SK-N-SH treated with all-trans-retinoic acid at 6 μM for 48 hours (cell line): ENCODE results near the gene G3BP2.

Experiments
- BACH2 ChIP-seq: fragments of 250-450 bp; sonication (Bioruptor Pico); IDR thresholded peaks from 2 replicates; pipeline ENCODE4 v1.9.0; 2021; ENCODE audit warnings: mild to moderate bottlenecking, borderline replicate concordance
- CSRNP3 ChIP-seq: fragments of 250-450 bp; sonication (Bioruptor Pico); IDR thresholded peaks from 2 replicates; pipeline ENCODE4 v1.5.1; 2021; ENCODE audit warnings: mild to moderate bottlenecking, moderate library complexity
- ESRRG ChIP-seq: fragments of 250-450 bp; sonication (Bioruptor Pico); IDR thresholded peaks from 2 replicates; pipeline ENCODE4 v1.6.1; 2021; ENCODE audit warnings: mild to moderate bottlenecking
- ISL1 ChIP-seq: fragments of 250-450 bp; sonication (Bioruptor Pico); IDR thresholded peaks from 2 replicates; pipeline ENCODE4 v2.1.2; 2022; ENCODE audit warnings: mild to moderate bottlenecking, moderate library complexity
- OSR1 ChIP-seq: fragments of 250-450 bp; sonication (Bioruptor Pico); IDR thresholded peaks from 2 replicates; pipeline ENCODE4 v1.8.0; 2022; ENCODE audit warnings: moderate library complexity, mild to moderate bottlenecking, inconsistent platforms
- POU6F1 ChIP-seq: fragments of 250-450 bp; sonication (Bioruptor Pico); IDR thresholded peaks from 2 replicates; pipeline ENCODE4 v1.8.0; 2021; ENCODE audit warnings: low read depth, mild to moderate bottlenecking, moderate library complexity, borderline replicate concordance
- RARB ChIP-seq: fragments of 250-450 bp; sonication (Bioruptor Pico); IDR thresholded peaks from 2 replicates; pipeline ENCODE4 v1.8.0; 2021; ENCODE audit warnings: mild to moderate bottlenecking, moderate library complexity
- SNAI2 ChIP-seq: fragments of 250-450 bp; sonication (Bioruptor Pico); IDR thresholded peaks from 2 replicates; pipeline ENCODE4 v1.5.0; 2020; ENCODE audit warnings: mild to moderate bottlenecking, moderate library complexity
- TCF4 ChIP-seq: fragments of 250-450 bp; sonication (Bioruptor Pico); IDR thresholded peaks from 2 replicates; pipeline ENCODE4 v1.8.0; 2021; ENCODE audit warnings: mild to moderate bottlenecking, moderate library complexity, borderline replicate concordance
- TOX ChIP-seq: fragments of 250-450 bp; sonication (Bioruptor Pico); IDR thresholded peaks from 2 replicates; pipeline ENCODE4 v1.8.0; 2021; ENCODE audit warnings: mild to moderate bottlenecking, moderate library complexity, borderline replicate concordance
- ZFP30 ChIP-seq: fragments of 450-650 bp; formaldehyde crosslinking; IDR thresholded peaks from 2 replicates; pipeline ENCODE4 v1.5.0; 2022; ENCODE audit warnings: mild to moderate bottlenecking, moderate library complexity
- ZNF565 ChIP-seq: fragments of 450-650 bp; formaldehyde crosslinking; conservative IDR thresholded peaks from 2 replicates; pipeline ENCODE4 v1.5.0; 2020; ENCODE audit warnings: low read depth, mild to moderate bottlenecking, moderate library complexity
- TF ChIP-seq, protein P1 (sequence below): fragments of 250-450 bp; sonication (Bioruptor Pico); IDR thresholded peaks from 2 replicates; pipeline ENCODE4 v1.5.1; 2020; ENCODE audit warnings: low read depth, mild to moderate bottlenecking, moderate library complexity
- TF ChIP-seq, protein P2 (sequence below): fragments of 250-450 bp; sonication (Bioruptor Pico); IDR thresholded peaks from 2 replicates; pipeline ENCODE4 v1.8.0; 2020; ENCODE audit warnings: mild to moderate bottlenecking, moderate library complexity, borderline replicate concordance

GRCh38 chr4:75634281-75634680 is 38.9 kb downstream of the G3BP2 start:
- TF ChIP-seq SNAI2 (CRISPR knock-in tag) (no peak), BACH2 (CRISPR knock-in tag) (no peak), ESRRG (CRISPR knock-in tag) (no peak), ISL1 (CRISPR knock-in tag) (no peak), TOX (CRISPR knock-in tag) (no peak), RARB (CRISPR knock-in tag) (no peak), POU6F1 (CRISPR knock-in tag) (no peak), CSRNP3 (no peak), TCF4 (no peak), ZNF565 (CRISPR knock-in tag) (no peak), ZFP30 (CRISPR knock-in tag) (no peak), OSR1 (CRISPR knock-in tag) (no peak)
- TF ChIP-seq, protein P1, sequence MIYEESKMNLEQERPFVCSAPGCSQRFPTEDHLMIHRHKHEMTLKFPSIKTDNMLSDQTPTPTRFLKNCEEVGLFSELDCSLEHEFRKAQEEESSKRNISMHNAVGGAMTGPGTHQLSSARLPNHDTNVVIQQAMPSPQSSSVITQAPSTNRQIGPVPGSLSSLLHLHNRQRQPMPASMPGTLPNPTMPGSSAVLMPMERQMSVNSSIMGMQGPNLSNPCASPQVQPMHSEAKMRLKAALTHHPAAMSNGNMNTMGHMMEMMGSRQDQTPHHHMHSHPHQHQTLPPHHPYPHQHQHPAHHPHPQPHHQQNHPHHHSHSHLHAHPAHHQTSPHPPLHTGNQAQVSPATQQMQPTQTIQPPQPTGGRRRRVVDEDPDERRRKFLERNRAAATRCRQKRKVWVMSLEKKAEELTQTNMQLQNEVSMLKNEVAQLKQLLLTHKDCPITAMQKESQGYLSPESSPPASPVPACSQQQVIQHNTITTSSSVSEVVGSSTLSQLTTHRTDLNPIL (CRISPR knock-in tag): no peak
- TF ChIP-seq, protein P2, sequence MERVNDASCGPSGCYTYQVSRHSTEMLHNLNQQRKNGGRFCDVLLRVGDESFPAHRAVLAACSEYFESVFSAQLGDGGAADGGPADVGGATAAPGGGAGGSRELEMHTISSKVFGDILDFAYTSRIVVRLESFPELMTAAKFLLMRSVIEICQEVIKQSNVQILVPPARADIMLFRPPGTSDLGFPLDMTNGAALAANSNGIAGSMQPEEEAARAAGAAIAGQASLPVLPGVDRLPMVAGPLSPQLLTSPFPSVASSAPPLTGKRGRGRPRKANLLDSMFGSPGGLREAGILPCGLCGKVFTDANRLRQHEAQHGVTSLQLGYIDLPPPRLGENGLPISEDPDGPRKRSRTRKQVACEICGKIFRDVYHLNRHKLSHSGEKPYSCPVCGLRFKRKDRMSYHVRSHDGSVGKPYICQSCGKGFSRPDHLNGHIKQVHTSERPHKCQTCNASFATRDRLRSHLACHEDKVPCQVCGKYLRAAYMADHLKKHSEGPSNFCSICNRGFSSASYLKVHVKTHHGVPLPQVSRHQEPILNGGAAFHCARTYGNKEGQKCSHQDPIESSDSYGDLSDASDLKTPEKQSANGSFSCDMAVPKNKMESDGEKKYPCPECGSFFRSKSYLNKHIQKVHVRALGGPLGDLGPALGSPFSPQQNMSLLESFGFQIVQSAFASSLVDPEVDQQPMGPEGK: no peak
